DND-41 (cell line): ENCODE data around the gene KRT84.

ENCODE experiments used
- ATAC-seq: fragments of 200-7000 bp; cut with Tn5 transposase; 3 replicates; pipeline ENCODE4 v1.9.1; 2021; ENCODE audit warnings: low read depth; ENCODE audit not compliant: insufficient read depth
- DNase-seq: peaks from one replicate; pipeline ENCODE4 v3.0.0-alpha.2; 2020
- H2AFZ ChIP-seq: 2 replicates; pipeline ENCODE4 v1.6.0; 2012; ENCODE audit warnings: low read depth, low read length
- H3K27ac ChIP-seq: 2 replicates; pipeline ENCODE4 v1.5.1; 2012; ENCODE audit warnings: low read length, inconsistent platforms
- H3K27me3 ChIP-seq: fragments of 200-600 bp; sonication (generic); 2 replicates; pipeline ENCODE4 v1.6.0; 2012; ENCODE audit warnings: low read length, mild to moderate bottlenecking, inconsistent platforms; ENCODE audit not compliant: insufficient read depth, poor library complexity
- H3K36me3 ChIP-seq: 2 replicates; pipeline ENCODE4 v1.5.1; 2012; ENCODE audit warnings: low read length, inconsistent platforms; ENCODE audit not compliant: insufficient read depth
- H3K4me1 ChIP-seq: 2 replicates; pipeline ENCODE4 v1.5.1; 2012; ENCODE audit warnings: mild to moderate bottlenecking, low read length; ENCODE audit not compliant: insufficient read depth
- H3K4me2 ChIP-seq: 2 replicates; pipeline ENCODE4 v1.6.0; 2012; ENCODE audit warnings: mild to moderate bottlenecking, moderate library complexity, low read length, inconsistent platforms; ENCODE audit not compliant: insufficient read depth
- H3K4me3 ChIP-seq, 2 experiments: fragments of 200-600 bp in 1 of 2; shearing (Covaris generic) in 1 of 2; 2 replicates each; pipeline ENCODE4 v1.5.1; 2012 to 2016; ENCODE audit warnings: inconsistent platforms in 2 of 2, low read length in 2 of 2, mild to moderate bottlenecking in 2 of 2, low read depth in 1 of 2, moderate library complexity in 1 of 2
- H3K79me2 ChIP-seq: 2 replicates; pipeline ENCODE4 v1.6.0; 2012; ENCODE audit warnings: low read length, inconsistent platforms; ENCODE audit not compliant: insufficient read depth
- H3K9ac ChIP-seq: 2 replicates; pipeline ENCODE4 v1.6.0; 2012; ENCODE audit warnings: low read depth, mild to moderate bottlenecking, inconsistent platforms, low read length, moderate library complexity
- H3K9me3 ChIP-seq: 2 replicates; pipeline ENCODE4 v1.5.1; 2012; ENCODE audit warnings: low read length, moderate library complexity, mild to moderate bottlenecking, inconsistent platforms; ENCODE audit not compliant: insufficient read depth, severe bottlenecking
- H4K20me1 ChIP-seq: 2 replicates; pipeline ENCODE4 v1.6.0; 2012; ENCODE audit warnings: low read length; ENCODE audit not compliant: insufficient read depth
- EZH2 ChIP-seq: IDR thresholded peaks from 3 replicates; pipeline ENCODE4 v1.6.1; 2012; ENCODE audit warnings: borderline replicate concordance, low read depth, mild to moderate bottlenecking, moderate library complexity, low read length, inconsistent platforms; ENCODE audit not compliant: severe bottlenecking
- TF ChIP-seq, protein P1 (sequence below): IDR thresholded peaks from 2 replicates; pipeline ENCODE4 v1.5.1; 2012; ENCODE audit warnings: borderline replicate concordance, low read length, moderate library complexity, mild to moderate bottlenecking; ENCODE audit not compliant: poor library complexity, severe bottlenecking; ENCODE audit errors: extremely low read depth

The KRT84 gene

GRCh38 chr12:52418576-52419110, 33.2 kb upstream of the KRT84 start:
- Histone ChIP-seq H3K27ac (no peak overlapping the region), H3K4me2 (no peak overlapping the region), H3K27me3 (peaks cover 25% of the 10 kb centered on the region), H2AFZ (no peak overlapping the region), H3K4me3 (no peak overlapping the region), H4K20me1 (no peaks in the 10 kb centered on the region), H3K9ac (no peak overlapping the region), H3K9me3 (no peaks in the 10 kb centered on the region), H3K36me3 (no peaks in the 10 kb centered on the region), H3K4me1 (no peaks in the 10 kb centered on the region), H3K79me2 (no peaks in the 10 kb centered on the region)
- TF ChIP-seq, protein P1, sequence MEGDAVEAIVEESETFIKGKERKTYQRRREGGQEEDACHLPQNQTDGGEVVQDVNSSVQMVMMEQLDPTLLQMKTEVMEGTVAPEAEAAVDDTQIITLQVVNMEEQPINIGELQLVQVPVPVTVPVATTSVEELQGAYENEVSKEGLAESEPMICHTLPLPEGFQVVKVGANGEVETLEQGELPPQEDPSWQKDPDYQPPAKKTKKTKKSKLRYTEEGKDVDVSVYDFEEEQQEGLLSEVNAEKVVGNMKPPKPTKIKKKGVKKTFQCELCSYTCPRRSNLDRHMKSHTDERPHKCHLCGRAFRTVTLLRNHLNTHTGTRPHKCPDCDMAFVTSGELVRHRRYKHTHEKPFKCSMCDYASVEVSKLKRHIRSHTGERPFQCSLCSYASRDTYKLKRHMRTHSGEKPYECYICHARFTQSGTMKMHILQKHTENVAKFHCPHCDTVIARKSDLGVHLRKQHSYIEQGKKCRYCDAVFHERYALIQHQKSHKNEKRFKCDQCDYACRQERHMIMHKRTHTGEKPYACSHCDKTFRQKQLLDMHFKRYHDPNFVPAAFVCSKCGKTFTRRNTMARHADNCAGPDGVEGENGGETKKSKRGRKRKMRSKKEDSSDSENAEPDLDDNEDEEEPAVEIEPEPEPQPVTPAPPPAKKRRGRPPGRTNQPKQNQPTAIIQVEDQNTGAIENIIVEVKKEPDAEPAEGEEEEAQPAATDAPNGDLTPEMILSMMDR: no peak
- no peak for TF ChIP-seq EZH2
- DNase-seq (no peak), ATAC-seq (no peak)

- H3K4me1 ChIP-seq: no peaks in the 10 kb centered on the region
- no peak overlapping the region for H3K9ac ChIP-seq
- ATAC-seq (no peak), DNase-seq (no peak)
- H3K79me2 ChIP-seq: no peaks in the 10 kb centered on the region
- H2AFZ ChIP-seq: no peak overlapping the region
- H3K4me3 ChIP-seq: no peak overlapping the region
- peaks cover 19% of the 10 kb centered on the region for H3K27me3 ChIP-seq
- H3K4me2 ChIP-seq: no peak overlapping the region
- no peaks in the 10 kb centered on the region for H3K9me3 ChIP-seq
- no peak for TF ChIP-seq EZH2
- TF ChIP-seq, protein P1: no peak
- H3K36me3 ChIP-seq: no peaks in the 10 kb centered on the region
- no peaks in the 10 kb centered on the region for H4K20me1 ChIP-seq
- H3K27ac ChIP-seq: no peak overlapping the region
Observed at GRCh38 chr12:52417740-52418139, 32.3 kb upstream of the KRT84 start.

- no peak overlapping the region for H3K27ac ChIP-seq
- no peaks in the 10 kb centered on the region for H3K4me1 ChIP-seq
- H3K79me2 ChIP-seq: no peaks in the 10 kb centered on the region
- ATAC-seq: no peak
- H3K9me3 ChIP-seq: no peaks in the 10 kb centered on the region
- no peak overlapping the region for H3K4me3 ChIP-seq
- no peak for TF ChIP-seq EZH2
- TF ChIP-seq, protein P1: no peak
- DNase-seq: no peak
- no peak overlapping the region for H2AFZ ChIP-seq
- no peak overlapping the region for H3K9ac ChIP-seq
- no peaks in the 10 kb centered on the region for H4K20me1 ChIP-seq
- H3K27me3 ChIP-seq: peaks cover 19% of the 10 kb centered on the region
- H3K36me3 ChIP-seq: no peaks in the 10 kb centered on the region
- H3K4me2 ChIP-seq: no peak overlapping the region
Observed at GRCh38 chr12:52416795-52417194, 31.3 kb upstream of the KRT84 start.
